ENCODE results near the gene SLC46A3.

DNA sequence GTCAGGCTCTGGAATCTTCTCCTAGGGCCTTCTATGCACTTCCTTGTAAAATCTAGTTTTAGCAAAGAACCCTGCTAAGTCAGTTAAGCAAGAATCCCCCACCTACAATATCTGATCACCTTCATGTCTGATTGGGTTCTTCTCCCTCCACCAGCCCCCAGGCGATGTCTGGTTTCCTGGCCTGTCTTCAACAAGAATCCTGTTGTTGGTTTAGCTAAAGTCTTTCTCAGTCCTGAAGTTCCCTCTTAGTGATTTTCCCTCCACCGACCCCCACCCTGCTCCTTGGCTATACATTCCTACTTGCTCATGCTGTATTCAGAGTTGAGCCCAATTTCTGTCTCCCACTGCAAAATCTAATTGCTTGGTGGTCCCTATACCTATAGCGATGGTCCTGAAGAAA lies 35.2 kb upstream of the SLC46A3 start:
- TF ChIP-seq, protein P1, sequence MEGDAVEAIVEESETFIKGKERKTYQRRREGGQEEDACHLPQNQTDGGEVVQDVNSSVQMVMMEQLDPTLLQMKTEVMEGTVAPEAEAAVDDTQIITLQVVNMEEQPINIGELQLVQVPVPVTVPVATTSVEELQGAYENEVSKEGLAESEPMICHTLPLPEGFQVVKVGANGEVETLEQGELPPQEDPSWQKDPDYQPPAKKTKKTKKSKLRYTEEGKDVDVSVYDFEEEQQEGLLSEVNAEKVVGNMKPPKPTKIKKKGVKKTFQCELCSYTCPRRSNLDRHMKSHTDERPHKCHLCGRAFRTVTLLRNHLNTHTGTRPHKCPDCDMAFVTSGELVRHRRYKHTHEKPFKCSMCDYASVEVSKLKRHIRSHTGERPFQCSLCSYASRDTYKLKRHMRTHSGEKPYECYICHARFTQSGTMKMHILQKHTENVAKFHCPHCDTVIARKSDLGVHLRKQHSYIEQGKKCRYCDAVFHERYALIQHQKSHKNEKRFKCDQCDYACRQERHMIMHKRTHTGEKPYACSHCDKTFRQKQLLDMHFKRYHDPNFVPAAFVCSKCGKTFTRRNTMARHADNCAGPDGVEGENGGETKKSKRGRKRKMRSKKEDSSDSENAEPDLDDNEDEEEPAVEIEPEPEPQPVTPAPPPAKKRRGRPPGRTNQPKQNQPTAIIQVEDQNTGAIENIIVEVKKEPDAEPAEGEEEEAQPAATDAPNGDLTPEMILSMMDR (conservative IDR thresholded peaks at IDR 0.05), result no peak
- peak; percentile 25; the same call in 1 of the 2 replicates for TF ChIP-seq ZFX (IDR thresholded peaks at IDR 0.05)

All from C4-2B (cell line).